ENCODE results near the gene LINGO3. TPM values are rescaled to one million over a fixed set of nuclear protein-coding genes. Genes with fewer than 3 reads are reported as not detected.

Gene LINGO3
- total RNA-seq = not detected in 2 replicates

GRCh38 chr19:2308114-2308556 is at the start of gene LINGO3:
Gene LINGO3 (minus strand): TSS chr19:2308154. CDS start chr19:2291776, 16,378 bp downstream.

GRCh38 chr19:2328401-2329148 is 20.6 kb upstream of the LINGO3 start, which contains the start of the genes LSM7 and SPPL2B:
Gene LSM7 (minus strand): TSS chr19:2328586. CDS start chr19:2328566, 20 bp downstream.
Gene SPPL2B (plus strand): TSS chr19:2328684. CDS start chr19:2328710, 26 bp downstream.

GRCh38 chr19:2282062-2282861 is 25.7 kb downstream of the LINGO3 start, which contains the start of gene PEAK3:
Gene PEAK3 (minus strand): TSS chr19:2282175. CDS start chr19:2280931, 1,244 bp downstream.

Other genes starting within 250 kb of the LINGO3 start
- gene MOB3A, start 211.8 kb downstream of the LINGO3 start, total RNA-seq = 48.3 and 50.0 TPM in 2 replicates
- 2.1 and 4.1 TPM in 2 replicates for gene IZUMO4, start 211.2 kb downstream of the LINGO3 start, total RNA-seq
- gene AP3D1, start 156.6 kb downstream of the LINGO3 start, total RNA-seq = 120 and 148 TPM in 2 replicates
- gene DOT1L, start 144.2 kb downstream of the LINGO3 start, total RNA-seq = 19.1 and 23.3 TPM in 2 replicates
- 94.7 and 152 TPM in 2 replicates for gene PLEKHJ1, start 71.8 kb downstream of the LINGO3 start, total RNA-seq
- 83.1 and 84.6 TPM in 2 replicates for gene SF3A2, start 71.3 kb downstream of the LINGO3 start, total RNA-seq
- 0.16 and 1.8 TPM in 2 replicates for gene AMH, start 58.8 kb downstream of the LINGO3 start, total RNA-seq
- 0.13 and 0.16 TPM in 2 replicates for gene JSRP1, start 51.7 kb downstream of the LINGO3 start, total RNA-seq
- gene PEAK3, start 26.0 kb downstream of the LINGO3 start, total RNA-seq = not detected in 2 replicates
- gene LSM7, start 20.4 kb upstream of the LINGO3 start, total RNA-seq = 189 and 329 TPM in 2 replicates
- 30.1 and 64.8 TPM in 2 replicates for gene SPPL2B, start 20.5 kb upstream of the LINGO3 start, total RNA-seq
- gene TMPRSS9, start 52.1 kb upstream of the LINGO3 start, total RNA-seq = not detected in 2 replicates
- gene TIMM13, start 119.4 kb upstream of the LINGO3 start, total RNA-seq = 75.7 and 95.5 TPM in 2 replicates
- gene LMNB2, start 148.8 kb upstream of the LINGO3 start, total RNA-seq = 51.6 and 184 TPM in 2 replicates
- 61.1 and 83.2 TPM in 2 replicates for gene GADD45B, start 168.0 kb upstream of the LINGO3 start, total RNA-seq

All from mesangial cell (primary cell).